Stimulated activated CD4-positive, alpha-beta T cell treated with anti-CD3 and anti-CD28 coated beads, Interleukin-4, amount 100 ng/mL, for 48 hours (primary cell): Measurements from ENCODE around the gene NRL.
"Not testable (repeated sequence)": the region's sequence is repeated elsewhere in the genome, so short reads cannot be mapped to it uniquely, and the experiment has no call there.

ENCODE experiments used
- DNase-seq, 2 donors: peaks; one replicate each; pipeline ENCODE4 v3.0.0-alpha.2; 2020; ENCODE audit warnings: low read depth in 2 of 2

NRL gene

GRCh38 chr14:24123424-24124417 lies 9.0 kb upstream of the NRL start:
- DNase-seq: no peak

- no peak for DNase-seq
Observed at GRCh38 chr14:24122898-24123297, 8.1 kb upstream of the NRL start.

GRCh38 chr14:24122416-24122815 lies 7.7 kb upstream of the NRL start:
- no peak for DNase-seq

GRCh38 chr14:24121210-24121609 lies 6.5 kb upstream of the NRL start:
- DNase-seq: no peak

GRCh38 chr14:24119691-24120090 lies 4.9 kb upstream of the NRL start:
- no peak for DNase-seq

- no peak for DNase-seq
Observed at GRCh38 chr14:24117179-24117578, 2.4 kb upstream of the NRL start.

- no peak for DNase-seq
Observed at GRCh38 chr14:24116128-24116814, 1.5 kb upstream of the NRL start.

GRCh38 chr14:24115422-24116127 lies 826 bp upstream of the NRL start:
- DNase-seq: no peak

GRCh38 chr14:24113801-24114531 lies 783 bp downstream of the NRL start:
- DNase-seq: peak; percentile 72 to 80

- no peak for DNase-seq
Observed at GRCh38 chr14:24113379-24113800, 1.4 kb downstream of the NRL start.

- no peak for DNase-seq
Observed at GRCh38 chr14:24110523-24110922, 4.2 kb downstream of the NRL start.

GRCh38 chr14:24110060-24110459 lies 4.7 kb downstream of the NRL start:
- no peak for DNase-seq

GRCh38 chr14:24108336-24108874 lies 6.3 kb downstream of the NRL start:
- no peak for DNase-seq

GRCh38 chr14:24106672-24107271 lies 8.0 kb downstream of the NRL start:
- DNase-seq: no peak

- DNase-seq: not testable (repeated sequence)
Observed at GRCh38 chr14:24105609-24106239, 9.0 kb downstream of the NRL start.

GRCh38 chr14:24103451-24103850 lies 11.3 kb downstream of the NRL start:
- DNase-seq: no peak

GRCh38 chr14:24102357-24103048 lies 12.2 kb downstream of the NRL start:
- no peak for DNase-seq

- no peak for DNase-seq
Observed at GRCh38 chr14:24100982-24101494, 13.7 kb downstream of the NRL start.

- no peak for DNase-seq
Observed at GRCh38 chr14:24100197-24100981, 14.4 kb downstream of the NRL start.
